HG03060 (cell line): Measurements from ENCODE around the gene MAD1L1.
"Not testable (repeated sequence)": the region's sequence is repeated elsewhere in the genome, so short reads cannot be mapped to it uniquely, and the experiment has no call there.

ENCODE experiments used
- ATAC-seq: cut with Tn5 transposase; IDR thresholded peaks from one replicate; pipeline ENCODE4 v1.9.1; 2021; ENCODE audit warnings: low read depth, moderate number of reproducible peaks; ENCODE audit not compliant: unreplicated experiment

Gene MAD1L1

DNA sequence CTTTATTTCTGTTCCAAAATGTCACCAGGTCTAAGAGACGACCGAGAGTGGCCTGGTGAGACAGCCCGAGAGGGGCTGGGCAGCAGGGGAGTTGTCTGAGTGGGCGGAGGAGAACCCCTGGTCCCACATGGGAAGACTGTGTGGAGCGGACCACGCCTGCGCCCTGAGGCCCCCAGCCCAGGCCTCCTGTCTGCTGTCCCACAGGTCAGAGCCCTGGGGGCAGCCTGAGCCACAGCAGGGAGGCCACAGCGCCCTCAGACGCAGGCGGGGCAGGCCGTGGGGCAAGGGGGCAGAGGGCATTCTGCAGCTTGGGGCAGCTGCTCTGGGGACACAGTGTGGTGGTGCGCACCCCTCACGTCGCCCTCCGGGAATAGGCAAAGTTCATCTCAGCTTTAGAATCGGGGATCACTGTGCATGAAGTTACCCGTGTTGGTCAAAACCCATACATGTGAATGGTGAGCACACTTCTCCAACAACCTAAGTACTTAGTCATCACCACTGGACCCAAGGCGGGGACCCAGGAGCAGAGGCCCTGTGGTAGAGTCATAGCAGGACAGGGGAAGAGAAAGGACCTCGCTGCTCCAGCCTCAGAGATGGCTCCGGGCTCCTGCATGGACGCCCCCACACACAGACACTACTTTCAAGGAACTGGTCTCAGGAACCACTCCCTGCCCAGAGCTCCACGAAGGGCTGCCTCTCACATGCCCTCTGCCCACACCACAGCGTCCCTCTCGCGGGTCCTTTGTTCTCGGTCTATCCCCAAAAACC, 348.0 kb downstream of the MAD1L1 start:
- ATAC-seq: no peak

DNA sequence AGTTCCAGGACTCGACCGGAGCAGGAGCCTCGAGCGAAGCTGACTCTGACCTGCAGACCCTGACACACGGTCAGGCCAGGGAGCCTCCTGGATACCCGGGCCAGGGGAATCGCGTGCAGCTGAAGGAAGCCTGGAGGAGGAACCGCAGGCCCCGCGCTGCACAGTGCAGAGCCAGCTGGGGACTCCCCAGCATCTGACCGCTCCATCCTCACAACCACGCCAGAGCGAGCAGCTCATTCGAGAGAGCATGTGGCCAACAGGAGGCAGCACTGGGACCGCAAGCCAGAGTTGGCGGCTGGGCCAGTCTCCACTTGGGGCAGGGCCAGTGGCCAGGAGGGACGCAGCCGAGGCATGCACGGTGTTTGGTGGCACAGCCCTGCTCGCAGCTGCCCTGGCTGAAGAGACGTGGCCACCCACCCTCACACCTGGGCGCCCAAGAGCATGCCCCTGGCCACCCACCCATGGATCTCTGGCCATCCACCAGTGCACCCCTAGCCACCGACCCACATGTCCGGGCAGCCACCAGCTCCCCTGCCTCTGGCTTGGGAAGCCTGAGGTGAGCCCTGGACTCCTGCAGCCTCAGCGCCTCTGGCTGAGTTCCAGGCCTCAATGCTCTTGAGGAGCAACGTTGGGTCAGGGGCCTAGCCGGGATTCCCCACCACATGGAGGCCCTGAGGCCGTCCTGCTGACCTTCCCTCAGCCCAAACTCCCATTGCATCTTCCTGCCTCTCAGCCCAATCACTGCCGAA, 348.7 kb downstream of the MAD1L1 start:
- no peak for ATAC-seq

DNA sequence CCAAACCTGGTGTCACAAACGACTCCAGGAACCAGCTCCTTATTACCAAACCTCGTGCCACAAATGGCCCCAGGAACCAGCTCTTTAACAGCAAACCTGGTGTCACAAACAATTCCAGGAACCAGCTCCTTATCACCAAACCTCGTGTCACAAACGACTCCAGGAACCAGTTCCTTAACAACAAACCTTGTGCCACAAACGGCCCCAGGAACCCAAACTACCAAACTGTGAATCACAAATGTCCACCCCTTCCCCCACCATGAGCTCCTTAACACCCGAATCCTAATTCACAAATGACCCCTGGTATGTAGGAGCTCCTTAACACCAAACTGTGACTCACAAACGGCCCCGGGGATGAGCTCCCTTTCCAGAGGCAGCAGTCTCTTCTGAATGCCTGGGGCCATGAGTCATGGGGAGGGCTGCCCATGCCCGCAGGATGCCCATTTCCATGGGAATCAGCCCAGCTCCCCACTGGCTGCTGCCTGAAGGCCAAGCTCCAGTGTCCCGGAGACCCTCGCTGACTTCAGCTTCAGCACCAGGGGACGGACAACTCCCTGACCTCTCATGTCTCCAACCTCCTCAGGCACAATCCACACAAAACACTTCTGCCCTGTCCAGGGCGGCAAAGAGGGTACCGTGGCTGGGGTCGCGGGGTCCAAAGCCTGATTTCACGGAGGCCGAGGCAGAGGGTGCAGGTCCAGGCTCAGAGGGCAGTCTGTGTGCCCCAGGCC, 349.5 kb downstream of the MAD1L1 start:
- ATAC-seq: no peak

DNA sequence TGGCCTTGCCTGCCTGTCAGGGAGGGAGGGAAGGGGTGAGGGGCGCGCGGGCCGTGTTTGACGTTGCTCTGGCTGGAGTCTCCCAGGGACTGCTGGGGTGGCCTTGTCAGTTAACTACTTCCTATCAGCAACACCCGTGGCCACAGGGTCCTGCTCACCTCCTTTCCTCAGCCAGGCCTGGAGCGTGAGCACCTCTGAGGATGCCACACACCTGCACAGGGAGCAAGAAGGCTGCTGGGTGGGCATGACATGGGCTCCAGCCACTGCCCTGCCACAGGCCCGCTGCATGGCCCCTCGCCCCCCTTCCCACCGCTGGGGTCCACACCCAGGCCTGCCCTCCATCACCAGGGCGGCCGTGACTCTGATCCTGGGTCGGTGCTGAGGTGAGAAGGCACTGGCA, 350.3 kb downstream of the MAD1L1 start:
- ATAC-seq: no peak

DNA sequence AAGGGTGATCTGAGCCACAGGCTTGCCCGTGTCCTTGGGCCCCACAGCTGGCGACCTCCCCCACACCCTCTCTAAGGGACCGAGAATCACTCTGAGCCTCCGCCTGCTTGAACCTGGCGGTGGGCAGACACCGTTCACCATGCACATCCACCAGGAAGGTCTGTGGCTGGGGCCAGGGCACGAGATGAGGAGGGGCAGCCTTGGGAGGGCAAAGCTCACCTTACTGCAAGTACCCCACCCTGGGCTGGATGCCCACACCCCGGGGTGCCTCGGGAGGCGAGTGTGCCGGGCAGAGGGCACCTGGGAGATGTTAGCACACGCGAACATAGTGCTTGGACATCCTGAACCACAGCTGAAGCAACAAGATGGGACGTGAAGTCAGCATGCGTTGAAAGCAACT, 350.8 kb downstream of the MAD1L1 start:
- ATAC-seq: no peak

DNA sequence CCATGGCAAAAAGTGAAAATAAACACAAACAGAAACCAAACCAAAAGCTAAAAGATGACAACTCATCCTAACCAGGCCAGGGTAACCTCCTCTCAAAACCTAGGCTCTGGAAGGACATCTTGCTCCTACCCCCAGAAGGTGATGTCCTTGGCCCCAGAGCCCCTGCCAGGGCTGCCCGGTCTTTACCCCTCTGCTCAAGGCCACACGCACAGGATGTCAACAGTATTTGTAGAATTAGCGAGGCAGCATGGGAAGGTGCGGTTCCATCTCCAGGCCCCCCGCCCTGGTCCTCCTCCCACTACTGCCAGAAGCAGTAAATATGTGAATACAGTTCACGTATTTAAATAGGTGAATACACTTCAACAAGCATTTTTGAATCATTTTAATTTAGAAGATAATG, 356.1 kb downstream of the MAD1L1 start:
- not testable (repeated sequence) for ATAC-seq

DNA sequence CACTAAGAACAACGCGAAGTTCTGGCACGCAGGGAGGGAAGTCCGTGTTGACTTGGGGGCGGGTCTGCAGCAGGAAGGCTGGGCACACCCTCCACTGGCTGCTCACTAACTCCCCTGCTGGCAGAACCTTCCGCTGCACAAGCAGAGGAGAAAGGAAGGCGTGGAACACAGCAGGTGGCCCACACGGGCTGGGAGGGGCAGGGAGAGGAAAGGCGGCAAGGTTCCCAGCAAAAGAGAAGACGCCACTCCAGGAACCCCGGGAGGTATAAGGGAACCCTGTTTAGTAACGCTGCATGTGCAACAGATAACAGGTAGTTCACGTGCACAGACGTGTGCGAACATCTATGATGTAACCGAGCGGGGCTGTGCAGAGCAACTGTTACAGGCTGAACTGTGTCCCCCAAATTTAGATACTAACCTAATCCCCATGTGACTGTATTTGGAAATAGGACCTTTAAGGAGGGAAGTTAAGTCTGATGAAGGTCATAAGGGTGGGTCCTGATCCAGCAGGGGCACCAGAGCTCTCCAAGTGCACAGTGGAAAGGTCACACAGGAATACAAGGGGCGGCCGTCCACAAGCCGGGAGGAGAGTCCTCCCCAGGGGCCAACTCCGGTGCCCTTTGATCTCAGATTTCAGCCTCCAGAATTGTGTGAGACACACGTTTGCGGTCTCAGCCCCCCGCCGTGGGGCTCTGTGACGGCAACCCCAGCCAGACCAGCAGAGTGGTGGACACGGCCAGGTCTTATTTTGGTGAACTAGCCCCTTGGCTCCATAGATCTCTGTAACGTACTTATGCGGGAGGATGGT, 357.1 kb downstream of the MAD1L1 start:
- not testable (repeated sequence) for ATAC-seq

DNA sequence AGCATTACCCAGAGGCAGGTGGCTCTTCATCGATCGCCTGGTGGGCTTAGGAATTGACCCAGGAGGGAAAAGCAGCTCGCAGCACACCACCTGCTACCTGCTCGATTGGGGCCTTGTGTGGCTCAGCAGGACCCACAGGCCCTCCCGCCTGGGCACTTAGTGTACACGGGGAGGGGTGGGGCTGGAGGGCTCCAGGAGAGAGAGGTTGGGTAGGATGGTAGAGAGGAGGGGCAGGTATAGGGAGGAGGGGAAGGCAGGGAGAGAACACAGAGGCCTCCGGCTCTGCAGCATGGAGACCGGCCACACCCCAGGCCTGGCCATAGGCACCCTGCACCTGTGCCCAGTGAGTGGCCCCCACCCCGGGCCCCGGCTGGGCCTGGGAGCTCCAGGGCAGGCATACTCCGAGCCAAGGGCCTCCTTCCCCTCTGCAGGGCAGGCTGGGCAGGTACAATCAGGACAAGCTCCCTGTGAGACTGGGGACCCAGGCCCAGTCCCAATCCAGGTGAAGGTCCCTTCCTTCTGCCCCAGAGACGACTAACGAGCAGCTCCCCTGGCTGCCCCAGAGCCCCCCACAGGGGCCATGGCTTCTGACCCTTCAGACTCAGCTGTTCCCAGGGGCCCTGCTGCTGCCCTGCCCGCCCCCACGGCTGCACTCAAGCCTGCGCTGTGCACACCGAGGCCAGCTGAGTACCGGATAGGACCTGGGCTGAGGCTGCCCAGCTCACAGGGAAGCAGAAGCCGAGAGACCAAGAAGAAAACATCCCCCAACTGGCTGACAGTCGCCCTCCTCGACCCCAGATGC, 358.0 kb downstream of the MAD1L1 start:
- not testable (repeated sequence) for ATAC-seq

DNA sequence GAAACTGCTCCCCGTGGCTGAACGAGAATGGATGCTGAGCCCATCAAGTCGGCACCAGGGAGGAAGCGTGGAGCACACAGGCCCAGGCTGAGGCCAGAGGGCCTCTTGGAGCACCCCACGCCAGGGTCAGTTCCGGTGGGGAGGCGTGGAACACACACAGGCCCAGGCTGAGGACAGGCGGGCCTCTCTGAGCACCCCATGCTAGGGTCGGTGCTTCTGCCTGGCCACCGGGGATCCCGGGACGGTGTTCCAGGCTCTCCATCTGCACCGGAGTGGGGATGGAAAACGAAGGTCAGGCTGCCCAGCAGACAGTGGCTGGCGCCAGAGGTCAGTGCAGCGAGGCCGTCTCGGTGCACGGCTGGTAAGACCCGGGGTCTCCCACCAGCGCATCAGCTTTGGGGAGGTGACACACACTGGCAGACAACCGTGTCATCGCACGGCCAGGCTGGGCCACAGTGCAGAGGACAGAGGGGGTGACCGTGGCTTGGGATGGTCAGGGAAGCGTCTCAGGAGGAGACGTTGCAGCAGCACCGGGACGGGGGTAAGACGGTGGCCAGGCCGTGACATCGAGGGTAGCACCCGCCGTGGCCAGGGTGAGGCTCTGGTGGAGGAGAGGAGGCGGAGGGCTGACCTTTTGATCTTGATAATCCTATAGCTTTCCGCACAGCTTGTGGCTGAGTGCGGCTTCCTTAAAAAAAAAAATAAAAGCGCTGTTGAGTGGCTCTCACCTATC, 358.7 kb downstream of the MAD1L1 start:
- ATAC-seq: no peak

DNA sequence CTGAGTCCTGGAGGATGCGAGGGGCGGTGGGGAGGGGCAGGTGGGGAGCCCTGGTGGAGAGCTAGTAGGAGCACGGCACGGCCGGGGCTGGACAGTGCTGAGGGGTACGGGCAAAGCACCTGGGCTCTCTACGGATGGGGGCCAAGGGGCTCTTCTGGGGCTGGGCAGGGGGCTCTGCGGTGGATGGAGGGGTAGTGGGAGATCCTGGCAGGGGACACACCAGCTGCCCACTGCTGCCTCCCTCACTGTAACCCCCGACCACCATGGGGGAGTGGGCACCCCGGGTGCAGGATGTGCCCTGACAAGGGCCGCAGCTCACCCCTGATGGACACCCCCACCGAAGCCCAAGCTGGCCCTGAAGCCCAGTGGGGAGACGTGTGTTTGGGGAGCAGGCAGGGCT, 359.3 kb downstream of the MAD1L1 start:
- no peak for ATAC-seq

DNA sequence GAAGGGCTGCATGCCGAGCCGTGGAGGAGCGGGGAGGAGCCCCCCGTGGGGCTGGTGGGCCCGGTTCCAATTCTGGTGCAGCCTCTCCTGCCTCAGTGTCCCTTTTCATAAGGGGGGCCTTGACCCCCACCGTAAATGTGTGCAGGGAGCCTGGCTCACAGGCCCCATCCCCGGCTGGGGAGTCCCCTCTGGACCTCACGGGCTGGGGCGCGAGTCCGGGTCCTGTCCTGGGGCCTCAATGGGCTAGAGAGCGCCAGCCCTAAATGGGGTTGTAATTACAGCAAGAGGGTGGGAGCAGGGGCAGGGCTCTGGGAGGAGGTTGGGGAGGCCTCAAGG, 359.7 kb downstream of the MAD1L1 start:
- no peak for ATAC-seq

DNA sequence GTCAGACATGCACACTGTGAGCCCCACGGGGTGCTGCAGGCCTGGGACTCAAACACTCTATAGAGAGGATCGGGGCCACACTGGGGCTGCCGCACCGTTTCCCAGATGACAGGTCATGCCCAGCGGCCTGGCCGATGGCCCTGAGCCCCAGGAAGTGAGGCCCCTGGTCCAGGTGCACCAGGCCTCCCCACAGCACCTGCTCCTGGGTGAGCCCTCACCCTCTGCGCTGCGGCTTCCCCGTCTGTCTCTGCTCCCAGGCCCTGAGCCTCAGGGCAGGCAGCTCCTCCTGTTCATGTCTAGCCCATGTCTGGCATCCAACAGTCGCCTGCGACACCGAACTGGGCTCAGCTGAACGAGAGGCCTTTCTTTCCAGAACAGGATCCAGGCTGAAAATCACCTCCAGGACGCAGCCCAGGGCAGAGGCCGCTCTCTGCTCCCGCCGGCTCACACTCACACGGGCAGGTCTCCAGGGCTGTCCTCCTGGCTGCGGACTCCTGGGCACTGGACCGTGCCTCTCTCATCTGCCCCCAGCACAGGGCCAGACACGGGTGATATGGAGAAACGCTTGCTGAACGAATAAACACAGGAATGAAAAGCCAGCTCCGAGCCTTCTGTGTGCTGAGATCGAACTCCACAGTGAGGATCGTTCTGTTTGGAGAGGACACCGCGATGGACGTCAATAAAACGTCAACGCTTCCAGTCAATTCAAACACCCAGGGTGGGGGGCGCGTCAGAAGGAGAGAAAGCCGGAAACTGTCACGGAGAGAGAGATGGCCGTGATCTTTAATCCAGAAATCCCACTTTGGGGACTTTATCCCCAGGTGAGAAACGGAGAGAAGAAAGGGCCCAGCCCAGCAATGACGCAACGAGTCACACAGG, 360.3 kb downstream of the MAD1L1 start:
- ATAC-seq: no peak

DNA sequence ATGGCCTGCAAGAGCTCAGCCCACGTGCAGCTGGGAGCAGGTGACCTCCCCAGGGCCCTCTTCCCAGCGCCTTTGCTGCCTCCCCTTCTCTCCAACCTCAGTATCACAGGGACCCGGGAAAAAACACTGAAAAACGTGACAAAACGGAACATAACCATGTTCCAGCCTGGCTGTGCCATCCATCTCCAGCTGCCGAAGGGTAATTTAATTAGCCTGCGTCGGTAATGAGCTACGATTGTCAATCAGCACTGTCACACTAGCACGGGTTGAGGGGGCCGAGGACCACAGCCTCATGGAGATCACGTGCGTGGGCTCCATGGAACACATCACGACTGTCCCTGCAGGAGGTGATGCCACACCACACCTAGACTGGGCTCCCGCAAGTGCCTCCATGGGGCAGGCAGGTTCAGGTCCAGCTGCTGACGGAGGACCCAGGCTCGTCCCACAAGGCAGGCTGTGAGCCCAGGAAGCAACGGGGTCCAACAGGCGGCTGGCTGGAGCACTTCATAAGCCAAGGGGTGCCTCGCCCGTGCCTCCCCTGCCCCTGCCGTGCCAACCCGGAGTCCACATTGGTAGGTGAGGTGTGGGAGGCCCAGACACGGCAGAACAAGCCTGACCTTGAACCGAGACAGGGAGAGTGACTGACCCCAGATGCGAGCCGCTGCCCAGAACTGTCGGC, 363.2 kb downstream of the MAD1L1 start:
- ATAC-seq: no peak

DNA sequence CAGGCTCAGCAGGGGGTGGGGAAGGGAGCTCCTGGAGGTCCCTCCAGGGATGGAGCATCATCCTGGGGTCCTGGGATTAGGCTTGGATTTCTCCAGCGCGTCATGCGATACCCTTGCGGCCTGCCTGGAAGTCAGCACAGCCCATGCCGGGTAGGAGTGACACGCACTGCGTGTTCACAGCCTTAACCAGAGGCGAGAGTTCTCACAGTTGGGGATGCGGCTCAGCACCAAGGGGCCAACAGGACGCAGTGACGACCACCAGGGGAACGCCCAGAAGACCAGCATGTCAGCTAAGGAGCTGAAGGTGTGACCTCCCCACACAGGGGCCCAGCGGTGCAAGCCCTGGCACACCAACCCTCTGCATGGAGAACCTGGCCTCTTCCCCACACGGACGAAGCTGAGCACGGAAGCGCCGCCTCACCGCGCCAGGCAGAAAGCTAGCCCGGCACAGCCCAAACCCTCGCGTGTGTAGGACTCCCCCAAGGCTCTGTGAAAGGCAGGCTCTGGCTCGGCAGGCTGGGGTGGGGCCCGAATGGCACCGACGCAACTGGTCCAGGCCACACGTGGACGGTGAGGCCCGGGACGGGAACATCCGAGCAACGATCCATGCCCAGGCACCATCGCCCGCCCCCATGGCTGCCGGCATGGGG, 364.1 kb downstream of the MAD1L1 start:
- ATAC-seq: no peak

DNA sequence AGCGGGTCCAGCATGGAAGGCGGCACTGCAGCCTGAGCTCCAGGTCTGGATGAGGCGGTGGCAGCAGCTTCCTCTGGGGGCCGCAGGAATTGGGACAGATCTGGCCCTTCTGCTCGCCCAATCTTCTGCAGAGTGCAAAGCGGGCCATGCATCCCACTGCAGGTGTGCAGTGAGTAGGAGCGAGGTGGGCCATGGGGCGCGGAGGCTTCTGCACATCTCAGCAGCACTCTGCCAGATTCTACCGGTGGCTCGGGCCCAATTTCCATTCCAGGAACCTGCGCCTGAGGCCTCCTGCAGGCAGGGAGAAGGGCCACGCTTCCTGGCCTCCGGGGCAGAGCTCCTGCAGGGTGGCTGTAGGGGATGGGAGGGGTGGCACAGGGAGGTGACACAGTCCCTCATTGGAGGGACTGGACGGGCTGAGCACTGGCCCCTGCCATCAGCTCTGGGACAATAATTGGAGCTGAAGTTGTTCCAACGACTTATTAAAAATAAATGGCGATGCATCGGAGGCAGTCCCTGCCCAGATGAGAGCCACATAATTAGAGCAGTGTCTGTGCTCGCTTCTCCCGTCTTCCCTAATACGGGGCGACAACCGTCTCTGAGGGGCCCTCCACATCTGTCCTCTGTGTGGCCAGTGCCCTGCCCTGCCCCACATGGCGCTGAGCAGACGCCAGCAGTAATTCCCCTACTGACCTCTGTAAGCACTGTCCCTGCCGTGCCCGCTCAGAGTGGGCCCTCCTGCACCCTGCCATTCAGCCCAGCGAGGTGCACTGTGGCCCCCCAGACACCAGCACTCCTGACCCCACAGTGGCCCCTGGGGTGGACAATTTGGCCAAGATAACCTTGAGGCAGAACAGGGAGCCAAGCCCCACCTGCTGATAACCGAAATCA, 365.1 kb downstream of the MAD1L1 start:
- no peak for ATAC-seq

DNA sequence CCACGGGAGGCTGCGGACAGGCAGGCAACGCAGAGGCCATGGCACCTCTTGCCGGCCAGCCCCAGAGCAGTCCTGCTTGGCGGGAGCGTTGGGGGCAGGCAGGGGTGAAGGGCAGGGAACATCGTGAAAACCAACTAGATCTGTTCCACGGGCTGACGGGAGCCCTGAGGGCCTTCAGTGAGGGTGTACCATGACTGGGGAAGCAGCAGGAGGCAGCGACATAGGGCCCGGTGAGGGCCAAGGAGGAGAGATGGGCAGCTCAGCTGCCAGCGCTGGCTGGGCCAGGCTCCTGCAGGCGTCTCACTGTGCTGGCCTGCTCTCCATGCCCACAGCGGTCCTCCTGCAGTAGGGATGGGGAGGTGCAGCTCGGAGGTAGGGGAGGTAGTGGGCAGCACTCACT, 366.1 kb downstream of the MAD1L1 start:
- no peak for ATAC-seq
